Fibroblast of skin of left quadriceps (primary cell): ENCODE results near the gene UROC1.

Experiments used
- DNase-seq, 2 experiments: peaks; one replicate each; pipeline ENCODE4 v3.0.0-alpha.2; 2013; ENCODE audit warnings: low read depth in 2 of 2

UROC1 gene

GRCh38 chr3:126516152-126516935 is 1.2 kb downstream of the UROC1 start:
- DNase-seq = no peak

- DNase-seq = no peak
Measured at GRCh38 chr3:126515066-126515706, 2.4 kb downstream of the UROC1 start.

GRCh38 chr3:126514161-126514560 is 3.4 kb downstream of the UROC1 start:
- no peak for DNase-seq

- no peak for DNase-seq
Measured at GRCh38 chr3:126512916-126513650, 4.5 kb downstream of the UROC1 start.

- no peak for DNase-seq
Measured at GRCh38 chr3:126512026-126512425, 5.5 kb downstream of the UROC1 start.

GRCh38 chr3:126511291-126511690 is 6.3 kb downstream of the UROC1 start:
- DNase-seq = no peak

GRCh38 chr3:126510308-126510910 is 7.2 kb downstream of the UROC1 start:
- DNase-seq = no peak

GRCh38 chr3:126509597-126510307 is 7.8 kb downstream of the UROC1 start:
- no peak for DNase-seq

GRCh38 chr3:126508564-126508964 is 9.0 kb downstream of the UROC1 start:
- DNase-seq = no peak

GRCh38 chr3:126507886-126508285 is 9.7 kb downstream of the UROC1 start:
- no peak for DNase-seq

GRCh38 chr3:126503701-126504100 is 13.9 kb downstream of the UROC1 start:
- DNase-seq = no peak

GRCh38 chr3:126502656-126503055 is 14.9 kb downstream of the UROC1 start:
- no peak for DNase-seq

- no peak for DNase-seq
Measured at GRCh38 chr3:126501736-126502135, 15.8 kb downstream of the UROC1 start.

- DNase-seq = no peak
Measured at GRCh38 chr3:126501054-126501453, 16.5 kb downstream of the UROC1 start.

- DNase-seq = no peak
Measured at GRCh38 chr3:126500016-126500415, 17.6 kb downstream of the UROC1 start.

GRCh38 chr3:126499401-126499800 is 18.2 kb downstream of the UROC1 start:
- DNase-seq = no peak

GRCh38 chr3:126498929-126499328 is 18.6 kb downstream of the UROC1 start:
- no peak for DNase-seq

- DNase-seq = no peak
Measured at GRCh38 chr3:126498461-126498860, 19.1 kb downstream of the UROC1 start.

- no peak for DNase-seq
Measured at GRCh38 chr3:126497956-126498355, 19.6 kb downstream of the UROC1 start.

- DNase-seq = no peak
Measured at GRCh38 chr3:126496894-126497850, 20.4 kb downstream of the UROC1 start.
